Retinal pigment epithelial cell (primary cell): ENCODE results near the gene MBNL2.
A peak's percentile ranks its signal among the peaks of the same experiment; 100 is the strongest.

Experiments used
- DNase-seq: peaks from one replicate; pipeline ENCODE4 v3.0.0-alpha.2; 2010; ENCODE audit warnings: low read depth
- H3K4me3 ChIP-seq: 2 replicates; pipeline ENCODE4 v1.5.1; 2011; ENCODE audit warnings: mild to moderate bottlenecking, low read length, control low read depth, moderate library complexity
- TF ChIP-seq, protein P1 (sequence below): conservative IDR thresholded peaks from 2 replicates; pipeline ENCODE4 v1.5.1; 2011; ENCODE audit warnings: low read depth, low read length, control low read depth, inconsistent platforms

MBNL2 gene

DNA sequence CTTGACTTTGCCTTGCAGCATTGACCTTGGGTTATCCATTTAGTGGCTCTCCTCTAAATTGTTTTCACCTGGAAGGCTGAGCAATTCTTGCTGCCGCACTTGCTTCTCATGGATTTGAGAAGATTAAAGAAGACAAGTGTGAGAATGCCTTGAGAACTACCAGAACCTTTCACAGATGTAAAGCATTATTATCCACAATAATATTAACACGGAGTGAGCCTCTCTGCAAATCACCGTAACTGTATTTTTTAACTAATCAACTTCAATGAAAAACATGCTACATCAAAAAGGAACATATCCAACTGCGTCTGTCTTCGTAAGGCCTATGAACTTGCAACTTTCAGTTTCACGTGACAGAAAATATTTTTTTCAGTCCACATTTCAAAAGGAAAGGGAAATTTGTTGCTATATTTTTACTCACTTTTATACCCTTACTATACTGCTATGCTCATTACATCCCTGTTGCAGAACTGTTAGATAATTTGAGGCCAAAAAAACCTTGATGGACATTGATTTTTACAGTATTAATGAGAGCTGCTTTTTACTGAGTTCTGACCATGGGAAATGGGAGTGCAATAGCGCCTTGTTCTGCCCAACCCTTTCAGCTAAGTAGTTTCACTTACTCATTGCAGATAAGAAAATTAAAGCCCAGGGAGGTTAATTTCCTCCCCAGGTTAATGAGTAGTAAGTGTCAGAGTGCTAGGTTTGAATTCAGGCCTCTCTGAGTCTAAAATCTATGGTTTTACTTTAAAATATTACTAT lies 118.0 kb downstream of the MBNL2 start:
- TF ChIP-seq, protein P1, sequence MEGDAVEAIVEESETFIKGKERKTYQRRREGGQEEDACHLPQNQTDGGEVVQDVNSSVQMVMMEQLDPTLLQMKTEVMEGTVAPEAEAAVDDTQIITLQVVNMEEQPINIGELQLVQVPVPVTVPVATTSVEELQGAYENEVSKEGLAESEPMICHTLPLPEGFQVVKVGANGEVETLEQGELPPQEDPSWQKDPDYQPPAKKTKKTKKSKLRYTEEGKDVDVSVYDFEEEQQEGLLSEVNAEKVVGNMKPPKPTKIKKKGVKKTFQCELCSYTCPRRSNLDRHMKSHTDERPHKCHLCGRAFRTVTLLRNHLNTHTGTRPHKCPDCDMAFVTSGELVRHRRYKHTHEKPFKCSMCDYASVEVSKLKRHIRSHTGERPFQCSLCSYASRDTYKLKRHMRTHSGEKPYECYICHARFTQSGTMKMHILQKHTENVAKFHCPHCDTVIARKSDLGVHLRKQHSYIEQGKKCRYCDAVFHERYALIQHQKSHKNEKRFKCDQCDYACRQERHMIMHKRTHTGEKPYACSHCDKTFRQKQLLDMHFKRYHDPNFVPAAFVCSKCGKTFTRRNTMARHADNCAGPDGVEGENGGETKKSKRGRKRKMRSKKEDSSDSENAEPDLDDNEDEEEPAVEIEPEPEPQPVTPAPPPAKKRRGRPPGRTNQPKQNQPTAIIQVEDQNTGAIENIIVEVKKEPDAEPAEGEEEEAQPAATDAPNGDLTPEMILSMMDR: no peak
- no peak for DNase-seq
- no peak overlapping the region for H3K4me3 ChIP-seq

DNA sequence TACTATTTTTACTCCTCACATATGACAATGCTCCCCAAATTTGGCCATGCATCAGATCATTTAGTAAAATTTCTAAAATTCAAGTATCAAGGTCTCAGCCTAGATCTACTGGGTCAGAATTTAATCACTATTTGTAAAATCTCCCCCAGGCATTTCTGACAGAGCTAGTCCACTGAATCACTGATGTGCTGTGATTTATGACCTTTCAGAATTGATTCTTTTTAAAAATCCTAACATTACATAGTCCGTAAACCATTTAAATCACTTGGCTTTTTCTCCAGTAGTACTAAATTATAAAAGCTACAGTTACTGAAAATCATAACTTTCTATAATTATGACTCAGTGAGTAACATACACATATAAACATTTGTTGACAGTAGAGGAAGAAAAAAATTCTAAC lies 119.0 kb downstream of the MBNL2 start:
- TF ChIP-seq, protein P1: no peak
- H3K4me3 ChIP-seq: no peak overlapping the region
- no peak for DNase-seq

DNA sequence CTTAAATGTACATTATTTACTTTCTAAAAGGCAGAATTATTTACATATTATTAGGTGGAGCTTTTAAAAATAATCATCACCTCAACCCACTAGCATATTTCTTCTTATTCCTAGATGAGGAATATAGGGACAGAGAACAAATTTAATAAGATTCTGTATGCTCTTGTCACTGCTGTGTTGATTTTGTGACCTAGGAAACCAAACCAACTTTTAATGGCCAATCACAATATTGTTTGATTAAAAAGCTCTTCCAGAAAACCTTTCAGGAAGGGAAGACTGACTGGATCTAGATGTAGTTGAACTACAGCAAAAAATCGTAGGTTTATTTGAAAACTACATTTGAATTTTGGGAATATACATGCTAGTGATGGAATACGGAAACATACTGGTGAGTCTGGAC lies 120.0 kb downstream of the MBNL2 start:
- H3K4me3 ChIP-seq: no peak overlapping the region
- DNase-seq: no peak
- TF ChIP-seq, protein P1: no peak

DNA sequence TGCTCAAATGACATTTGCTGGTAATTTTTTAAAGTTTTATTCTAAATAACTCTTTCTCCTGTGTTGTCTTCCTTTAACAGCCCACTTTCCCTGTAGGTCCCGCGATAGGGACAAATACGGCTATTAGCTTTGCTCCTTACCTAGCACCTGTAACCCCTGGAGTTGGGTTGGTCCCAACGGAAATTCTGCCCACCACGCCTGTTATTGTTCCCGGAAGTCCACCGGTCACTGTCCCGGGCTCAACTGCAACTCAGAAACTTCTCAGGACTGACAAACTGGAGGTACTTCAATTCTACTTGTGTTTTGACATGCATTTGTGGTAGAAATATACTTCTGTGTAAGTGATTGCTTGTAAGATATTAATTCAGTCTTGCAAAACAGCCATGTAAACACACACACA lies 120.8 kb downstream of the MBNL2 start:
- no peak for DNase-seq
- TF ChIP-seq, protein P1: no peak

DNA sequence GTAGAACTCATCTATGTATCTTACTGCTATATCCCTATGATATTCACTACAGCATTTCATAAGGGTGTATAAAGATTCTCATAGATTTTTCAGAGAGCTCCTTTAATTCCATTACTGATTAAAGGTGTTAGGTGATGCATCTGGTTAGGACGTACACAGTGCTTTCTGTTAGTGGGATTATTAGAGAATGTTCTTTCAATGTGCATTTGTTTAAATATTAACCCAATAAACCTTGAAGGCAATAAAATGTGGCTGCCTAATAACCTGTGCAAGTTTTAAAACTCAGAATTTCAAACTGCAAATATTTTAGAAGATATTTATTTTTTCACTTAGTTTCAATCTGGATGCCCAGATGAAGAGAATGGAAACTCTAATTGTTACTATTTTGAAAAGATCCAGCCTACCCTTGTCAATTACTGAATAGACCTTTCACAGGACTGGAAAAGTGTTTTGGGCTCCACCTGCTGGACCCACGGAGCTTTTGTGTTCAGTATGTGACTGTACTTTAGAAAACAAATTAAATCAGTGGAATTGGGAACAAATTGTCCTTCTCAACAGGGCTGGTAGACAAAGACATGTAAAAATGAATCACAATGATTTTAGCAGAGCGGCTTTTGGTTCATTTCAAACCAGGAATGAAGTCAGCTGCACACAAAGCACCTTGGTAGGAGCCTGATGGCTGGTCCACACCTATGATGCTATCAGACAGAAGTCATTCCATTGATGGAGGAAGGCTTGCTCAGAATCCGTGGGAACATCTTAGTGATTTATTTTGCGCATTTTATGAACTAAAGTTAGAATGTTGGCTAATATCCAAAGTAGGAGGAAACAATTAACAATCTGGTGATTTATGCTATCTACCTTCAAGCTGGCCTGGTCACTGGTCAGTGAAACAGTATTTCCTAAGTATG lies 122.4 kb downstream of the MBNL2 start:
- no peak overlapping the region for H3K4me3 ChIP-seq
- TF ChIP-seq, protein P1: peak; percentile 74
- no peak for DNase-seq

More for the DNA sequence above, 120.8 kb downstream of the MBNL2 start:
- H3K4me3 ChIP-seq: no peak overlapping the region

DNA sequence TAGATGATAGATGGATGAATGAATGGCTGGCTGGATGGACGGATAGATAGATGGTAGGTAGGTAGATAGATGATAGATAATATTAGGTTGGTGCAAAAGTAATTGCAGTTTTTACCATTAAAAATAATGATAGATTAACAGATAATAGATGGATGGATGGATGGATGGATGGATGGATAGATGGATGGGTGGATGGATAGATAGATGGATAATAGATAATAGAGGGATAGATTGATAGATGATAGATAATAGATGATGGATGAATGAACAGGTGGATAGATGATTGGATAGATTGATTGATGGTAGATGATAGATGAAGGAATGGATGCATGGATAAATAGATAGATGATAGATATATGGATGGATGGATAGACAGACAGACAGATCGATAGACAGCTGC lies 124.0 kb downstream of the MBNL2 start:
- no peak overlapping the region for H3K4me3 ChIP-seq
- TF ChIP-seq, protein P1: no peak
- DNase-seq: no peak
